SK-N-SH (cell line): ENCODE measurements around the gene FOXK1. TPM values are rescaled to one million over a fixed set of nuclear protein-coding genes. Genes with fewer than 3 reads are reported as not detected.

ENCODE experiments used
- CTCF ChIA-PET: fragments of 300-600, 350-600 bp; formaldehyde crosslinking; extraction: SDS; loops from one replicate; lab custom pipeline; 2021; lab: Yijun Ruan, JAX
- POLR2A ChIA-PET: fragments of 350-600 bp; sonication (Branson Sonifier 250); formaldehyde crosslinking; extraction: SDS; loops from one replicate; lab custom pipeline; 2020; ENCODE audit warnings: antibody characterized with exemption, inconsistent platforms; lab: Yijun Ruan, JAX
- DNase-seq: peaks from one replicate; pipeline ENCODE4 v3.0.0; 2012
- H2AFZ ChIP-seq: fragments of 200-600 bp; sonication (generic); 2 replicates; pipeline ENCODE4 v1.8.1; 2016; ENCODE audit warnings: antibody characterized with exemption, mild to moderate bottlenecking, low read depth
- H3F3A ChIP-seq: fragments of 200-600 bp; sonication (generic); replicated peaks from 2 replicates; pipeline ENCODE3; 2016; ENCODE audit warnings: antibody characterized with exemption, mild to moderate bottlenecking; ENCODE audit not compliant: insufficient read depth
- H3K27ac ChIP-seq, 2 experiments: fragments of 200-500 bp in 1 of 2; fragments of 200-600 bp in 1 of 2; sonication (Bioruptor generic) in 1 of 2; sonication (generic), shearing (Covaris generic) in 1 of 2; 2 replicates each; pipeline versions ENCODE4 v1.5.1 to v1.6.1; 2014 to 2016; ENCODE audit warnings: low read depth in 2 of 2, inconsistent platforms in 1 of 2, low read length in 1 of 2, mild to moderate bottlenecking in 1 of 2, mixed read lengths in 1 of 2
- H3K27me3 ChIP-seq: fragments of 200-600 bp; sonication (generic), shearing (Covaris generic); 2 replicates; pipeline ENCODE4 v1.6.1; 2016; ENCODE audit warnings: mixed run types; ENCODE audit not compliant: insufficient read depth
- H3K36me3 ChIP-seq, 2 experiments: fragments of 200-500 bp in 1 of 2; fragments of 200-600 bp in 1 of 2; sonication (Bioruptor generic) in 1 of 2; sonication (generic) in 1 of 2; replicated peaks in 1 of 2; 2 replicates each; pipeline versions ENCODE3 to v1.5.1; 2014 to 2016; ENCODE audit warnings: low read length in 1 of 2, mild to moderate bottlenecking in 1 of 2; ENCODE audit not compliant: insufficient read depth in 2 of 2, control insufficient read depth in 1 of 2
- H3K4me1 ChIP-seq, 2 experiments: fragments of 200-500 bp in 1 of 2; fragments of 200-600 bp in 1 of 2; sonication (Bioruptor generic) in 1 of 2; sonication (generic), shearing (Covaris generic) in 1 of 2; 2 replicates each; pipeline versions ENCODE4 v1.5.1 to v1.6.1; 2014 to 2016; ENCODE audit warnings: low read depth in 1 of 2, low read length in 1 of 2, mixed run types in 1 of 2; ENCODE audit not compliant: insufficient read depth in 2 of 2, control insufficient read depth in 1 of 2
- H3K4me2 ChIP-seq: fragments of 200-600 bp; sonication (generic), shearing (Covaris generic); 2 replicates; pipeline ENCODE4 v1.6.1; 2017; ENCODE audit warnings: mixed run types
- H3K4me3 ChIP-seq, 2 experiments: fragments of 200-500 bp in 1 of 2; fragments of 200-600 bp in 1 of 2; sonication (Bioruptor generic) in 1 of 2; sonication (generic), shearing (Covaris generic) in 1 of 2; 2 replicates each; pipeline versions ENCODE4 v1.5.1 to v1.8.1; 2014 to 2016; ENCODE audit warnings: low read depth in 2 of 2, inconsistent platforms in 1 of 2, low read length in 1 of 2, mild to moderate bottlenecking in 1 of 2, mixed read lengths in 1 of 2, moderate library complexity in 1 of 2
- H3K79me2 ChIP-seq: fragments of 200-600 bp; sonication (generic); 2 replicates; pipeline ENCODE4 v1.8.1; 2017; ENCODE audit warnings: mild to moderate bottlenecking; ENCODE audit not compliant: insufficient read depth
- H3K9ac ChIP-seq: fragments of 200-600 bp; sonication (generic); 2 replicates; pipeline ENCODE4 v1.6.1; 2017; ENCODE audit warnings: mixed run types
- H3K9me2 ChIP-seq: fragments of 200-600 bp; sonication (generic); 2 replicates; pipeline ENCODE4 v1.6.1; 2017; ENCODE audit warnings: mixed run types
- H3K9me3 ChIP-seq: fragments of 200-600 bp; sonication (generic); 2 replicates; pipeline ENCODE4 v1.6.1; 2017; ENCODE audit warnings: mixed run types, mild to moderate bottlenecking, moderate library complexity
- H4K20me1 ChIP-seq: fragments of 200-600 bp; sonication (generic); 2 replicates; pipeline ENCODE4 v1.6.1; 2017; ENCODE audit warnings: mild to moderate bottlenecking, mixed run types; ENCODE audit not compliant: insufficient read depth
- CTCF ChIP-seq: fragments of 200-600 bp; sonication (generic); IDR thresholded peaks from 2 replicates; pipeline ENCODE4 v1.6.1; 2017; ENCODE audit warnings: antibody characterized with exemption, mild to moderate bottlenecking, moderate library complexity
- FOSL2 ChIP-seq: IDR thresholded peaks from 2 replicates; pipeline ENCODE4 v1.4.0; 2012; ENCODE audit warnings: low read depth, mild to moderate bottlenecking, moderate library complexity, borderline replicate concordance
- GATA2 ChIP-seq: sonication (generic); formaldehyde crosslinking; IDR thresholded peaks from 2 replicates; pipeline ENCODE4 v1.5.0; 2020; ENCODE audit warnings: mild to moderate bottlenecking, missing genetic modification reagents
- IRF3 ChIP-seq: fragments of 150-350 bp; IDR thresholded peaks from 2 replicates; pipeline ENCODE4 v1.6.1; 2016; ENCODE audit warnings: mild to moderate bottlenecking, low read depth, low read length
- JUND ChIP-seq: IDR thresholded peaks from 2 replicates; pipeline ENCODE4 v1.4.0; 2012
- MXI1 ChIP-seq: IDR thresholded peaks from 2 replicates; pipeline ENCODE4 v1.6.1; 2012; ENCODE audit warnings: mild to moderate bottlenecking, low read depth, low read length, improper control_type of control experiment
- NFIC ChIP-seq: IDR thresholded peaks from 2 replicates; pipeline ENCODE4 v1.4.0; 2012; ENCODE audit warnings: borderline replicate concordance
- NRF1 ChIP-seq: IDR thresholded peaks from 2 replicates; pipeline ENCODE4 v1.6.1; 2012; ENCODE audit warnings: low read depth, mild to moderate bottlenecking, low read length
- POLR2AphosphoS5 ChIP-seq: IDR thresholded peaks from 2 replicates; pipeline ENCODE4 v1.6.1; 2012; ENCODE audit warnings: low read depth, low read length
- RAD21 ChIP-seq: IDR thresholded peaks from 2 replicates; pipeline ENCODE4 v1.6.1; 2012; ENCODE audit warnings: mild to moderate bottlenecking, low read length
- RCOR1 ChIP-seq: fragments of 150-350 bp; IDR thresholded peaks from 2 replicates; pipeline ENCODE4 v1.6.1; 2017; ENCODE audit warnings: antibody characterized with exemption, low read length
- REST ChIP-seq: IDR thresholded peaks from 2 replicates; pipeline ENCODE4 v1.6.1; 2012; ENCODE audit warnings: mild to moderate bottlenecking, low read depth, low read length, moderate library complexity
- RFX5 ChIP-seq: IDR thresholded peaks from 2 replicates; pipeline ENCODE4 v1.6.1; 2012; ENCODE audit warnings: mild to moderate bottlenecking, improper control_type of control experiment, low read length
- SIN3A ChIP-seq: IDR thresholded peaks from 2 replicates; pipeline ENCODE4 v1.6.1; 2012; ENCODE audit warnings: low read depth, mild to moderate bottlenecking, low read length, moderate library complexity, borderline replicate concordance
- SMC3 ChIP-seq: IDR thresholded peaks from 2 replicates; pipeline ENCODE4 v1.6.1; 2012; ENCODE audit warnings: low read depth, low read length, improper control_type of control experiment
- TCF12 ChIP-seq: IDR thresholded peaks from 2 replicates; pipeline ENCODE4 v1.4.0; 2012
- USF1 ChIP-seq: IDR thresholded peaks from 2 replicates; pipeline ENCODE4 v1.4.0; 2012; ENCODE audit warnings: low read depth, borderline replicate concordance
- YY1 ChIP-seq: IDR thresholded peaks from 2 replicates; pipeline ENCODE4 v1.4.0; 2012; ENCODE audit warnings: low read depth, mild to moderate bottlenecking
- WGBS: methylation state at CpG from one replicate; pipeline ENCODE4 v1.1.6; 2017; ENCODE audit warnings: low lambda C conversion rate; 5-methylcytosine and 5-hydroxymethylcytosine counted together
- polyA plus RNA-seq, 3 experiments: library from polyadenylated mRNA; depleted of rRNA; stranded (reverse); fragments of >200 nt; gene quantifications; 2 replicates each; pipeline ENCODE4 v1.2.3, GENCODE V29; 2012

The FOXK1 gene
- polyA plus RNA-seq, 1 of the 3 experiments (the other 2 are of a cell fraction), result 4.7 TPM

- no peaks in the 10 kb centered on the region for H3K79me2 ChIP-seq
- ChIA-PET CTCF (interaction anchor here (0.9 to 4.3 kb wide), 12 partner anchors 8 to 1962 kb away, joined by 3 to 44 read pairs (median 5); no protein-coding TSS in a partner anchor), POLR2A (interaction anchor here (0.7 to 0.9 kb wide), 2 partner anchors 9 to 13 kb away, joined by 3 read pairs; no protein-coding TSS in a partner anchor)
- no peak for DNase-seq
- no peak overlapping the region for H3K9ac ChIP-seq
- peaks cover 0 to 5% of the 10 kb centered on the region in 2 experiments; a peak in 1 of 4 replicates for H3K4me1 ChIP-seq
- no peak overlapping the region for H2AFZ ChIP-seq
- no peaks in the 10 kb centered on the region for H4K20me1 ChIP-seq
- WGBS, result 92% methylated on average over 2 of the region's 3 CpGs
- no peak overlapping the region for H3K27ac ChIP-seq
- no peaks in the 10 kb centered on the region for H3F3A ChIP-seq
- H3K9me2 ChIP-seq, result no peaks in the 10 kb centered on the region
- no peaks in the 10 kb centered on the region for H3K27me3 ChIP-seq
- TF ChIP-seq POLR2AphosphoS5, result no peak
- TF ChIP-seq NRF1, result no peak
- TF ChIP-seq TCF12, result peak; percentile 40
- TF ChIP-seq FOSL2, result peak; percentile 75; the same call in 1 of the 2 replicates
- no peak for TF ChIP-seq MXI1
- no peak for TF ChIP-seq SMC3
- peak; percentile 54; the same call in 1 of the 2 replicates for TF ChIP-seq JUND
- peak; percentile 31 for TF ChIP-seq CTCF
- TF ChIP-seq RAD21, result peak; percentile 21; the same call in 1 of the 2 replicates
- no peak overlapping the region for H3K4me2 ChIP-seq
- no peaks in the 10 kb centered on the region for H3K36me3 ChIP-seq
- no peak overlapping the region for H3K4me3 ChIP-seq
- no peaks in the 10 kb centered on the region for H3K9me3 ChIP-seq
These were observed 49.1 kb upstream of the FOXK1 start for GRCh38 chr7:4633012-4633411.

- no peaks in the 10 kb centered on the region for H3K9me2 ChIP-seq
- no peaks in the 10 kb centered on the region for H4K20me1 ChIP-seq
- H3K27ac ChIP-seq, result no peak overlapping the region
- ChIA-PET CTCF (interaction anchor here (4.3 kb wide), 1 partner anchor 121 kb away, joined by 19 read pairs; no protein-coding TSS in a partner anchor), POLR2A (no interaction called here)
- H2AFZ ChIP-seq, result no peak overlapping the region
- no peaks in the 10 kb centered on the region for H3K36me3 ChIP-seq
- H3K9ac ChIP-seq, result no peak overlapping the region
- no peak overlapping the region for H3K4me2 ChIP-seq
- no peaks in the 10 kb centered on the region for H3K27me3 ChIP-seq
- no peaks in the 10 kb centered on the region for H3K9me3 ChIP-seq
- DNase-seq, result no peak
- no peak overlapping the region for H3K4me3 ChIP-seq
- peaks cover 0 to 5% of the 10 kb centered on the region in 2 experiments; a peak in 1 of 4 replicates for H3K4me1 ChIP-seq
- H3K79me2 ChIP-seq, result no peaks in the 10 kb centered on the region
- 75% methylated on average over 4 of the region's 4 CpGs for WGBS
- no peaks in the 10 kb centered on the region for H3F3A ChIP-seq
- no peak for TF ChIP-seq GATA2 (CRISPR knock-in tag)
- no peak for TF ChIP-seq NFIC
- TF ChIP-seq RFX5, result no peak
- no peak for TF ChIP-seq REST
- TF ChIP-seq FOSL2, result no peak
- no peak for TF ChIP-seq SIN3A
- TF ChIP-seq RCOR1, result no peak
- no peak for TF ChIP-seq YY1
- no peak for TF ChIP-seq CTCF
- no peak for TF ChIP-seq JUND
- no peak for TF ChIP-seq IRF3
- TF ChIP-seq USF1, result no peak
These were observed 47.9 kb upstream of the FOXK1 start for GRCh38 chr7:4634166-4634565.
